Activated CD8-positive, alpha-beta memory T cell treated with anti-CD3 and anti-CD28 coated beads, Interleukin-2, amount 10 ng/mL, durations not matched to agents 7 days and 5 days (primary cell): ENCODE results near the gene APBB1IP. TPM values are rescaled to one million over a fixed set of nuclear protein-coding genes. Genes with fewer than 3 reads are reported as not detected.
"Not testable (repeated sequence)": the region's sequence is repeated elsewhere in the genome, so short reads cannot be mapped to it uniquely, and the experiment has no call there.

ENCODE experiments used
- ATAC-seq: fragments of 150-1000 bp; cut with Tn5 transposase; one replicate; pipeline ENCODE4 v1.10.0; 2021; ENCODE audit warnings: moderate library complexity
- CTCF ChIA-PET: fragments of 350-600 bp; sonication (Branson Sonifier 250); formaldehyde crosslinking; loops from one replicate; lab custom pipeline; 2021; ENCODE audit warnings: antibody characterized with exemption; lab: Charles Lee
- DNase-seq: peaks from one replicate; pipeline ENCODE4 v3.0.0-alpha.2; 2020
- H3K27ac Mint-ChIP-seq: one replicate; pipeline ENCODE4 v1.8.0; 2021; ENCODE audit warnings: mild to moderate bottlenecking, mixed read lengths
- H3K27me3 Mint-ChIP-seq: one replicate; pipeline ENCODE4 v1.8.0; 2021; ENCODE audit warnings: mixed read lengths
- H3K36me3 Mint-ChIP-seq: one replicate; pipeline ENCODE4 v1.8.0; 2021; ENCODE audit warnings: mild to moderate bottlenecking, mixed read lengths
- H3K4me1 Mint-ChIP-seq: one replicate; pipeline ENCODE4 v1.8.0; 2021; ENCODE audit warnings: mixed read lengths
- H3K4me3 Mint-ChIP-seq: one replicate; pipeline ENCODE4 v1.8.0; 2021; ENCODE audit warnings: mild to moderate bottlenecking, moderate library complexity, mixed read lengths
- H3K9me3 Mint-ChIP-seq: one replicate; pipeline ENCODE4 v1.8.0; 2022; ENCODE audit warnings: low read depth, mixed read lengths
- total RNA-seq, 2 experiments: library from RNA; stranded (reverse); gene quantifications; one replicate each; pipeline ENCODE4 v1.2.3, GENCODE V29; 2021

The APBB1IP gene
- total RNA-seq, 2 experiments from 2014 or later: 73.2 to 73.8 TPM

- peaks cover 76% of the 10 kb centered on the region for H3K4me1 Mint-ChIP-seq
- H3K4me3 Mint-ChIP-seq: peak overlapping the region; percentile 68
- DNase-seq: peak; percentile 91
- no peaks in the 10 kb centered on the region for H3K27me3 Mint-ChIP-seq
- H3K9me3 Mint-ChIP-seq: peaks cover 1% of the 10 kb centered on the region
- peak overlapping the region; percentile 92 for H3K27ac Mint-ChIP-seq
- H3K36me3 Mint-ChIP-seq: peaks cover 68% of the 10 kb centered on the region
- ATAC-seq: peak; percentile 70
- CTCF ChIA-PET: interaction anchor here (0.6 to 1.9 kb wide), 7 partner anchors 10 to 35 kb away, joined by 3 to 10 read pairs (median 5); no protein-coding TSS in a partner anchor
Measured at GRCh38 chr10:26448706-26449435, 10.7 kb downstream of the APBB1IP start.

GRCh38 chr10:26449726-26450125, 11.6 kb downstream of the APBB1IP start:
- Mint-ChIP-seq H3K36me3 (peaks cover 63% of the 10 kb centered on the region), H3K9me3 (peaks cover 1% of the 10 kb centered on the region), H3K27me3 (no peaks in the 10 kb centered on the region), H3K27ac (peak overlapping the region; percentile 92), H3K4me1 (peaks cover 72% of the 10 kb centered on the region), H3K4me3 (peak overlapping the region; percentile 68)
- DNase-seq (no peak), ATAC-seq (no peak)
- CTCF ChIA-PET: interaction anchor here (1.0 to 1.8 kb wide), 2 partner anchors 18 to 34 kb away, joined by 4 to 10 read pairs; no protein-coding TSS in a partner anchor

DNA sequence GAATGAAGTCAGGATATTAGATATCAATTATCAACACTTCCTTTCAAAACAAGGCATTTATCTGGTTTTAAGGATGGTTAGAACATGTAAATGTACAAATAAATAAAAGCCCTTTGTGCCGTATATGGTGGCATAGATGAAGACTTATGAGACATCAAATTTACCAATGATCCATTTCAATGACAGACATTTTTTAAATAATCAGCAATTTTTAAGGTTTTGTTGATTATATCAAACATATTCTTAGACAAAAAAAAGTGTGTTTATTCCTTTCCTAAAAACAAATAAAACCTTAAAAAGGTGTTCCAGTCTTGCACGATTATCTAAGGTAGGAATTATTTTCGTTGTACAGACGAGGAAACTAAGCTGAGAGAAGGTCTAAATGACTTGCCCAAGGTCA, 13.8 kb downstream of the APBB1IP start:
- Mint-ChIP-seq H3K4me1 (peaks cover 71% of the 10 kb centered on the region), H3K36me3 (peaks cover 58% of the 10 kb centered on the region), H3K27ac (no peak overlapping the region), H3K4me3 (no peak overlapping the region), H3K27me3 (no peaks in the 10 kb centered on the region), H3K9me3 (peaks cover 1% of the 10 kb centered on the region)
- CTCF ChIA-PET: interaction anchor here (1.0 kb wide), 1 partner anchor 29 kb away, joined by 3 read pairs; no protein-coding TSS in a partner anchor
- DNase-seq (no peak), ATAC-seq (no peak)

GRCh38 chr10:26453850-26454249, 15.7 kb downstream of the APBB1IP start:
- CTCF ChIA-PET: interaction anchor here (0.9 kb wide), 1 partner anchor 17 kb away, joined by 3 read pairs; no protein-coding TSS in a partner anchor
- Mint-ChIP-seq H3K4me1 (peaks cover 61% of the 10 kb centered on the region), H3K9me3 (peaks cover 1% of the 10 kb centered on the region), H3K36me3 (peaks cover 64% of the 10 kb centered on the region), H3K27ac (no peak overlapping the region), H3K4me3 (no peak overlapping the region), H3K27me3 (no peaks in the 10 kb centered on the region)
- ATAC-seq: no peak
- no peak for DNase-seq

GRCh38 chr10:26454891-26455290, 16.8 kb downstream of the APBB1IP start:
- Mint-ChIP-seq H3K36me3 (peaks cover 60% of the 10 kb centered on the region), H3K4me3 (no peak overlapping the region)

GRCh38 chr10:26455567-26456315, 17.6 kb downstream of the APBB1IP start:
- Mint-ChIP-seq H3K36me3 (peaks cover 59% of the 10 kb centered on the region), H3K27ac (peak overlapping the region; percentile 44)

More at GRCh38 chr10:26454891-26455290, 16.8 kb downstream of the APBB1IP start:
- DNase-seq (no peak), ATAC-seq (no peak)
- Mint-ChIP-seq H3K27me3 (no peaks in the 10 kb centered on the region), H3K4me1 (peaks cover 51% of the 10 kb centered on the region), H3K27ac (no peak overlapping the region), H3K9me3 (peaks cover 1% of the 10 kb centered on the region)
- CTCF ChIA-PET: interaction anchor here (1.4 kb wide), 1 partner anchor 13 kb away, joined by 3 read pairs; no protein-coding TSS in a partner anchor

DNA sequence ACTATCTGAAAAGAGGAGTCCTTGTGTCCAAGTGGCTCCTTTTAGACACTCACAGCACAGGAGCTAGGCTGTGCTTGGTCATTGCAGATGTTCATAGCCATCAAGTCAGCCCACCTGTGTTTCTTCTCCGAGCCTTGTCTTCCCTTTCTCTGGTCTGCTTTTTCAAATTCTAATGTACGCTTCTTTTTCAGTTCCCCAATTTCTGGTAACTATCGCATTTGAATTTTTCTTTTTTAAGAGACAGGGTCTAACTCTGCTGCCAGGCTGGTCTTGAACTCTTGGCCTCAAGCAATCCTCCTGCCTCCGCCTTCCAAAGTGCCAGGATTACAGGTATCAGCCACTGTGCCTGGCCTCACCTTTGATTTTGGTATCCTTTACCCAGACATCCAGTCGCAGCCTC, 18.9 kb downstream of the APBB1IP start:
- H3K27ac Mint-ChIP-seq: peak overlapping the region; percentile 38
- H3K27me3 Mint-ChIP-seq: no peaks in the 10 kb centered on the region
- CTCF ChIA-PET: interaction anchor here (0.9 kb wide), 1 partner anchor 24 kb away, joined by 5 read pairs; no protein-coding TSS in a partner anchor
- peaks cover 56% of the 10 kb centered on the region for H3K36me3 Mint-ChIP-seq
- peaks cover 47% of the 10 kb centered on the region for H3K4me1 Mint-ChIP-seq
- ATAC-seq (no peak), DNase-seq (no peak)
- no peak overlapping the region for H3K4me3 Mint-ChIP-seq
- peaks cover under 1% of the 10 kb centered on the region for H3K9me3 Mint-ChIP-seq

More at GRCh38 chr10:26455567-26456315, 17.6 kb downstream of the APBB1IP start:
- ATAC-seq (peak; percentile 47), DNase-seq (no peak)
- Mint-ChIP-seq H3K4me3 (no peak overlapping the region), H3K4me1 (peaks cover 51% of the 10 kb centered on the region), H3K9me3 (peaks cover 1% of the 10 kb centered on the region), H3K27me3 (no peaks in the 10 kb centered on the region)
- CTCF ChIA-PET: interaction anchor here (1.2 to 1.4 kb wide), 2 partner anchors 14 to 17 kb away, joined by 3 read pairs; no protein-coding TSS in a partner anchor

DNA sequence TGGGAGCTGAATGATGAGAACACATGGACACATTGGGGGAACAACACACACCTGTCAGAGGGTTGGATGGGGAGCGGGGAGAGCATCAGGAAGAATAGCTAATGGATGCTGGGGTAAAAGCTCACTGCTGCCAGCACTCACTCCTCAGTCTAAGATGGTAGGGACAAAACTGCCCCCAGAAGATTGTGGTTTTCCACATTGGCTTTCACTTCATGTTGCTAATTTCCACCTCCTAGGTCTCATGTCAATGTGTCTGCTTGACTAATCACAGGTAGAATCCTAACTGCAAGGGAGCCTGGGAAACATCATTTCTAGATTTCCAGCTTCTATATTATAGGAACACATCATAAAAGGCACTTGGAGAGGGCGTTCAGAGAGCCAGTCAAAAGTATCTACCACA, 22.6 kb downstream of the APBB1IP start:
- ATAC-seq (no peak), DNase-seq (no peak)
- no peaks in the 10 kb centered on the region for H3K27me3 Mint-ChIP-seq
- no peak overlapping the region for H3K27ac Mint-ChIP-seq
- H3K9me3 Mint-ChIP-seq: no peaks in the 10 kb centered on the region
- peaks cover 54% of the 10 kb centered on the region for H3K36me3 Mint-ChIP-seq
- peaks cover 43% of the 10 kb centered on the region for H3K4me1 Mint-ChIP-seq
- CTCF ChIA-PET: interaction anchor here (0.9 kb wide), 1 partner anchor 19 kb away, joined by 3 read pairs; no protein-coding TSS in a partner anchor
- no peak overlapping the region for H3K4me3 Mint-ChIP-seq

GRCh38 chr10:26463986-26464385, 25.8 kb downstream of the APBB1IP start:
- CTCF ChIA-PET: no interaction called here
- H3K27ac Mint-ChIP-seq: no peak overlapping the region

GRCh38 chr10:26464632-26465280, 26.6 kb downstream of the APBB1IP start:
- Mint-ChIP-seq H3K36me3 (peaks cover 52% of the 10 kb centered on the region), H3K4me1 (peaks cover 66% of the 10 kb centered on the region)
- CTCF ChIA-PET: no interaction called here

More at GRCh38 chr10:26463986-26464385, 25.8 kb downstream of the APBB1IP start:
- Mint-ChIP-seq H3K27me3 (no peaks in the 10 kb centered on the region), H3K9me3 (no peaks in the 10 kb centered on the region), H3K4me1 (peaks cover 60% of the 10 kb centered on the region), H3K4me3 (no peak overlapping the region), H3K36me3 (peaks cover 52% of the 10 kb centered on the region)
- ATAC-seq (no peak), DNase-seq (no peak)

GRCh38 chr10:26466531-26466930, 28.4 kb downstream of the APBB1IP start:
- ATAC-seq, H3K9me3 Mint-ChIP-seq, H3K27me3 Mint-ChIP-seq, DNase-seq, H3K4me3 Mint-ChIP-seq: not testable (repeated sequence)
- Mint-ChIP-seq H3K27ac (peak overlapping the region; percentile 24), H3K36me3 (peaks cover 53% of the 10 kb centered on the region), H3K4me1 (peaks cover 71% of the 10 kb centered on the region)
- CTCF ChIA-PET: interaction anchor here (1.2 to 3.5 kb wide), 3 partner anchors 9 to 18 kb away, joined by 3 to 10 read pairs (median 10); no protein-coding TSS in a partner anchor

More at GRCh38 chr10:26464632-26465280, 26.6 kb downstream of the APBB1IP start:
- DNase-seq: no peak
- no peaks in the 10 kb centered on the region for H3K9me3 Mint-ChIP-seq
- H3K27me3 Mint-ChIP-seq: no peaks in the 10 kb centered on the region
- ATAC-seq: no peak
- H3K4me3 Mint-ChIP-seq: no peak overlapping the region
- no peak overlapping the region for H3K27ac Mint-ChIP-seq

- H3K27me3 Mint-ChIP-seq: no peaks in the 10 kb centered on the region
- peak overlapping the region; percentile 10 for H3K4me3 Mint-ChIP-seq
- H3K4me1 Mint-ChIP-seq: peaks cover 81% of the 10 kb centered on the region
- no peak for DNase-seq
- ATAC-seq: peak; percentile 25
- H3K9me3 Mint-ChIP-seq: no peaks in the 10 kb centered on the region
- CTCF ChIA-PET: interaction anchor here (0.7 to 3.5 kb wide), 4 partner anchors 17 to 88 kb away, joined by 3 to 10 read pairs (median 6); no protein-coding TSS in a partner anchor
- H3K27ac Mint-ChIP-seq: peak overlapping the region; percentile 75
- peaks cover 56% of the 10 kb centered on the region for H3K36me3 Mint-ChIP-seq
Measured at GRCh38 chr10:26467639-26468038, 29.5 kb downstream of the APBB1IP start.
